Measurements from ENCODE around the gene TNNI2.

Gene TNNI2

DNA sequence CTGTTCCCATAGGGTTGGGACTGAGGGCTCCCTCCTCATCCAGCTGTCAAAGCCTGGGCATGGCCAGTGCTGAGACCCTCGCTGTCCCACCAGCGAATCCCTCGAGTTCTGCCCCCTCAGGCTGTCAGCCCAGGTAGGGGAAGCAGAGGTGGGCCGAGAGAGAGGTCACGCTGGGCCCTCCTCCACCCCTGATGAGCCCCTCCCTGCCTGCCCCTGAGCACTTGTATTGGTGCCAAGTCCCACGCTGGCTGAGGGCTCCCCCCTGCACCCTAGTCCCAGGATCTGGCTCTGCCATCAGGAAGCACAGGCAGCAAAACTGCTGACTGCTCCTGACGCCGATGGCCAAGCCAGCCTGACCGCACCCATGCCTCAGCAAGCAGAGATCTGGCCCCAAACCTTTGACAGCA, 49.6 kb downstream of the TNNI2 start:
- CTCF ChIA-PET = interaction anchor here (1.9 kb wide), 1 partner anchor 12 kb away, joined by 5 read pairs; no protein-coding TSS in a partner anchor
- DNase-seq = no peak
- no peaks in the 10 kb centered on the region for H3K27me3 Mint-ChIP-seq
- H3K9me3 Mint-ChIP-seq = peaks cover 4% of the 10 kb centered on the region
- H3K4me3 Mint-ChIP-seq = peak overlapping the region; percentile 61
- H3K36me3 Mint-ChIP-seq = peaks cover 24% of the 10 kb centered on the region
- H3K27ac Mint-ChIP-seq = peak overlapping the region; percentile 87
- H3K4me1 Mint-ChIP-seq = peaks cover 38% of the 10 kb centered on the region

DNA sequence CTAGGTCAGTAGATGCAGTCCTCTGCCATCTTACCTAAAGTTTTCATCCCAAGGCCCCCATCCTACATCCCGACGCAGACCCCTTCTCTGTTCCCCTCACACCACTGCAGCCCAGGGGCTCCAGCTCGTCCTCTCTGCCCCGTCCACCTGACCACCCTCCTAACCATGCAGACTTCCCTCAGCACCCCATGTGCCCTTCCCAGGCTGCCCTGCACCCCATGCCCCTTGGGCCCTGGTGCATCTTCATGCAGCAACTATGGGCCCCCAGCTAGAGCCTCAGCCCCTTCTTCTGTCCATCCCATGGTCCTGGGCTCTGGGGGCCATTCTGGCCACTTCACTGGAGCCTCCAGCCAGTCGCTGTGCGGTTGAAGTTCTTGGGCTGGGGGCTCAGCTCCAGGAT, 50.0 kb downstream of the TNNI2 start:
- peaks cover 26% of the 10 kb centered on the region for H3K36me3 Mint-ChIP-seq
- DNase-seq = no peak
- H3K27me3 Mint-ChIP-seq = no peaks in the 10 kb centered on the region
- peak overlapping the region; percentile 61 for H3K4me3 Mint-ChIP-seq
- H3K4me1 Mint-ChIP-seq = peaks cover 42% of the 10 kb centered on the region
- CTCF ChIA-PET = interaction anchor here (1.9 kb wide), 1 partner anchor 13 kb away, joined by 5 read pairs; no protein-coding TSS in a partner anchor
- peaks cover 4% of the 10 kb centered on the region for H3K9me3 Mint-ChIP-seq
- H3K27ac Mint-ChIP-seq = peak overlapping the region; percentile 87

DNA sequence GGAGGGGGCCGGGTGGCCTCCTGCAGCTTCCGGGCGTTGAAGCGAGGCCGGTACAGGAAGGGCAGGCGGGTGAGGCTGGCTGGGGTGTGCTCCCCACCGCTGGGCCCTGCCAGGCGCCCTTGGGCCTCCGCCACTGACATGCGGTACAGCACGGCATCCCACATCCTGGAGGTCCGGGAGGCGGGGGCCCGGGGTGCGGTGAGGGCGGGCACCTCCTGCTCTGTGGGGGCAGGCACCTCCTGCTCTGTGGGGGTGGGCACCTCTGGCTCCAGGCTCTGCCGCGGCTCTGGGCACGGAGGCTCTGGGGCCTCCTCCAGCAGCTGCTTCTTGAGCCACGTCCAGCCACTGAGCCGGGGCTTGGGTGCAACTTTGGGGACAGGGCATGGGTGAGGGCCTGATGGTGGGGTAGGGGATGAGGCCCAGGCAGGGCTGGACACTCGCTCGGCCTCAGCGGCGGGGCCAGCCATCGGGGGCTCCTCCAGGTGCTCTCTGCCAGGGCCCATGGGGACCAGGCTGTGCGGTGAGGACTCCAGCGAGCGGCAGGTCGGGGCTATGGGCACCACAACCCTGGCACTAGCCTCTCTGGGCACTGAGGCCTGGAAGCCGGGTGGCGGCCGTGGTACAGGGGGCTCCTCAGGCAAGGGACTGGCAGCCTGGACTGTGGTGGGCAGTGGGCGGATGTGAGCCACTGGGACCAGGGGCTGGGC, 50.6 kb downstream of the TNNI2 start:
- Mint-ChIP-seq H3K4me1 (peaks cover 42% of the 10 kb centered on the region), H3K27me3 (no peaks in the 10 kb centered on the region), H3K36me3 (peaks cover 26% of the 10 kb centered on the region), H3K4me3 (peak overlapping the region; percentile 68), H3K9me3 (peaks cover 4% of the 10 kb centered on the region), H3K27ac (peak overlapping the region; percentile 87)
- CTCF ChIA-PET = interaction anchor here (1.9 kb wide), 1 partner anchor 14 kb away, joined by 5 read pairs; no protein-coding TSS in a partner anchor
- DNase-seq = peak; percentile 89

DNA sequence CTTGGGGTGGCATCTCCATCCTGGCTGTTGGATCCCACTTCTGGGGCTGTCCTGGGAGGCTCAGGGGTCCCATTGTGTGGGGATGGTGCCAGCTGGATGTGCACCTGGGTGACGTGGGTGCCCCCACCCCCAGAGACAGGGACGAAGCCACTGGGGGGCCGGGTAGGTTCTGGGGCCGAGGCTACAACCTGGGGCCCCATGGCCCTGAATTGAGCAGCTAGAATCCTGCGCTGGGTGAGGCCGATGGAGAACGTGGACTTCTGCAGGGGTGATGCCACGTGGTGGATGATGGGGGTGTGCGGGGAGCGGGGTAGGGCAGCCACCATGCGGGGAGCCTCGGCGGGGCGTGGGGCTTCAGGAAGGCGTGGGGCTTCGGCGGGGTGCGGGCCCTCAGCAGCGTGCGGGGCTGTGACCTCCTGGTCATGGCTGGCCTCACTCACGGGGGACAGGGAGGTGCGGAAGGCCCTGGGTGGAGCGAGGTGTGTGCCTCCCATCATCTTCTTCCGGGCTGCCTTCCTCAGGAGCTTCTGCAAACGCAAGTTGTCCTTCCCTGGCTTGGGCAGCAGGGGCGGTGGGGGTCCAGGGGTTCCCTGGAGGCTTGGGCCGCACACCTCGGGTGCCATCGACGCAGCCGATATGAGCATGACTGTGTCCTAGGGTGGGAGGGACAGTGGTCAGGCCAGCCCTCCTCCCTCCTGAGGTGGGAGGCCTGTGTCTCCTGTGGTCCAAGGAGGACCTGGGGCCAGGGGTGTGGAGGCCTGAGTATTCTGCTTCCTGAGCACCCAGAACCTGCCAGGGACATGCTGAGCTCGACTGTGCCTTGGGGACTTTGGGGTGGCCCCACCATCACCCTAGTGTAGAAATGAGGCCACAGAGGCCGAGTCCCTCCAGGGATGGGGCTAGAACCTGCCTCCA, 51.4 kb downstream of the TNNI2 start:
- H3K27me3 Mint-ChIP-seq = peaks cover 3% of the 10 kb centered on the region
- H3K4me1 Mint-ChIP-seq = peaks cover 42% of the 10 kb centered on the region
- peaks cover 26% of the 10 kb centered on the region for H3K36me3 Mint-ChIP-seq
- CTCF ChIA-PET = interaction anchor here (1.1 to 2.8 kb wide), 4 partner anchors 8 to 57 kb away, joined by 4 to 10 read pairs (median 10); no protein-coding TSS in a partner anchor
- peak overlapping the region; percentile 74 for H3K27ac Mint-ChIP-seq
- peak overlapping the region; percentile 68 for H3K4me3 Mint-ChIP-seq
- peak; percentile 45 for DNase-seq
- H3K9me3 Mint-ChIP-seq = peaks cover 4% of the 10 kb centered on the region

All from activated naive CD4-positive, alpha-beta T cell treated with anti-CD3 and anti-CD28 coated beads, Interleukin-2, amount 10 ng/mL, durations not matched to agents 7 days and 5 days (primary cell).